Measurements from ENCODE around the gene VENTX. TPM values are rescaled to one million over a fixed set of nuclear protein-coding genes. Genes with fewer than 3 reads are reported as not detected.

VENTX gene
- total and polyA plus RNA-seq, 2 of the 4 experiments (the other 2 are of a cell fraction), result not detected

DNA sequence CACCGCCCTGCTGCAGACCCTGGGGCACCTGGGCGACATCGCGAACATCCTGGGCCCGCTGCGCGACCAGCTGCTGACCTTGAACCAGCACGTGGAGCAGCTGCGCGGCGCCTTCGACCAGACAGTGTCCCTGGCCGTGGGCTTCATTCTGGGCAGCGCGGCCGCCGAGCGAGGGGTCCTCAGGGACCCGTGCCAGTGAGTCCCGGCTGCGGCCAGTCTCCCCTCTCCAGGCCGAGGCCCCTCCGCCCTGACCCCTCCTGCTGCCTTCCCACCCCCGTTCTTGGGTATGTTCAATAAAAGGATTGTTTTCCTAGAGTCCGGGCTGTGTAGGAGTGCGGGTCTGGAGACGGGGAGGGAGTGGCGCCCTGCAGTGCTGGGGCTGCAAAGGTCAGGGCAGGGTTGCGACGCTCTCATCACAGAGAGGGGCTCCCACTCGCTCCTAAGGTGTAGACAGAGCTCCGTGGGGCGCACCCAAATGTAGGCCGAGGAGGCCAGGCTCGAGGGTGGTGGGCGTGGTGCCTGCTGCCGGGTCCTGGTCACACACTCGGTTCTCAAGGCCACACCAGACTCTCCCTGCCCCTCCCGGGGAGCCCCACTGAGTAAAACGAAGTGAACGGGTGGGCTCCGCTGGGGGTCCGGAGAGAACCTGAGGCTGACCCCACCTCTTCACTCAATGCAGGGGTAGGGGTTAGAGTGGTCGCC, 6.3 kb upstream of the VENTX start (continued):
- TF ChIP-seq SMC3 (IDR thresholded peaks at IDR 0.05; ENCODE audit: low read depth, low read length) (no peak), BHLHE40 (IDR thresholded peaks at IDR 0.05; ENCODE audit: low read depth, low read length) (no peak), CHD1 (IDR thresholded peaks at IDR 0.05; ENCODE audit: low read depth, low read length) (no peak), MAZ (IDR thresholded peaks at IDR 0.05; ENCODE audit: borderline replicate concordance, low read depth, low read length) (no peak)

GRCh38 chr10:133231946-133232574, 5.6 kb upstream of the VENTX start:
- dilution Hi-C loops (cut with HindIII; ENCODE audit: low sequenced_read_pairs, unreplicated experiment), result no loop called here
- no peak overlapping the region for H3K9ac ChIP-seq (ENCODE audit: low read depth, low read length)
- no CpG with 5 or more reads among the region's 11 CpGs for WGBS, 2 experiments (ENCODE audit: extremely low coverage in 2 of 2, insufficient read length in 1 of 2)
- TF ChIP-seq MAZ (IDR thresholded peaks at IDR 0.05; ENCODE audit: borderline replicate concordance, low read depth, low read length) (no peak), NFE2L2 (IDR thresholded peaks at IDR 0.05; ENCODE audit: low read depth, low read length) (no peak), RAD21 (IDR thresholded peaks at IDR 0.05; ENCODE audit: low read length) (no peak), SMC3 (IDR thresholded peaks at IDR 0.05; ENCODE audit: low read depth, low read length) (no peak), FOS (IDR thresholded peaks at IDR 0.05; ENCODE audit: low read depth, low read length) (no peak), RCOR1 (IDR thresholded peaks at IDR 0.05; ENCODE audit: insufficient replicate concordance, low read length) (no peak), BHLHE40 (IDR thresholded peaks at IDR 0.05; ENCODE audit: low read depth, low read length) (no peak), ELK1 (IDR thresholded peaks at IDR 0.05; ENCODE audit: borderline replicate concordance, low read depth, low read length) (no peak), MXI1 (IDR thresholded peaks at IDR 0.05; ENCODE audit: borderline replicate concordance, low read depth, low read length) (no peak), CEBPB (IDR thresholded peaks at IDR 0.05; ENCODE audit: low read depth, low read length) (no peak), MAFK (IDR thresholded peaks at IDR 0.05; ENCODE audit: low read depth, low read length) (no peak), RFX5 (IDR thresholded peaks at IDR 0.05; ENCODE audit: low read depth, low read length) (no peak), POLR2A (IDR thresholded peaks at IDR 0.05; ENCODE audit: low read depth, low read length) (no peak)

More at GRCh38 chr10:133231946-133232574, 5.6 kb upstream of the VENTX start:
- H3K9me3 ChIP-seq (ENCODE audit: control insufficient read depth, insufficient read depth, low read length), result peaks cover 4% of the 10 kb centered on the region; the same call in 1 of the 2 replicates
- ATAC-seq (ENCODE audit: low read depth), result no peak
- no peak overlapping the region for H3K14ac ChIP-seq (replicated peaks; ENCODE audit: low read depth, low read length)
- POLR2A ChIA-PET (ENCODE audit: unreplicated experiment), result no interaction called here
- no peak overlapping the region for H4K8ac ChIP-seq (ENCODE audit: low read depth in 2 of 2, low read length in 2 of 2)
- peaks cover 70% of the 10 kb centered on the region for H3K27me3 ChIP-seq (ENCODE audit: control insufficient read depth, insufficient read depth, low read length)
- no peaks in the 10 kb centered on the region for H3K79me1 ChIP-seq (ENCODE audit: low read depth in 1 of 2, low read length in 2 of 2)
- no peak overlapping the region for H2BK120ac ChIP-seq (ENCODE audit: low read depth, low read length)
- no peak overlapping the region for H2AFZ ChIP-seq (replicated peaks; ENCODE audit: low read length, poor library complexity)
- no peak overlapping the region for H3K18ac ChIP-seq (ENCODE audit: low read depth, low read length)
- H2BK5ac ChIP-seq (ENCODE audit: low read depth, low read length, poor library complexity, severe bottlenecking), result no peak overlapping the region
- peaks cover 5% of the 10 kb centered on the region; the same call in 1 of the 2 replicates for H3K4me1 ChIP-seq (ENCODE audit: control insufficient read depth, insufficient read depth, low read length)
- H3K4me2 ChIP-seq (ENCODE audit: low read depth, low read length), result no peak overlapping the region
- H3K36me3 ChIP-seq (ENCODE audit: control insufficient read depth, insufficient read depth, low read length), result no peaks in the 10 kb centered on the region
- DNase-seq, result no peak
- CTCF ChIA-PET, result no interaction called here
- no peak overlapping the region for H3K56ac ChIP-seq (ENCODE audit: extremely low read depth, insufficient read depth, low read length)
- H3K4me3 ChIP-seq (ENCODE audit: insufficient read depth, low read depth, low read length), result no peak overlapping the region
- H4K91ac ChIP-seq (ENCODE audit: insufficient read depth, low read depth, low read length), result no peak overlapping the region
- H2BK15ac ChIP-seq (ENCODE audit: low read depth, low read length), result no peak overlapping the region
- no TSS peak for BruUV-seq (replicated peaks)
- no peak overlapping the region for H4K5ac ChIP-seq (ENCODE audit: low read depth, low read length)
- no peak overlapping the region for H3K4ac ChIP-seq (ENCODE audit: low read depth, low read length)
- no peak overlapping the region for H3K23ac ChIP-seq (ENCODE audit: low read depth, low read length)
- H3K27ac ChIP-seq (ENCODE audit: insufficient read depth, low read length), result no peak overlapping the region
- in situ Hi-C loops (cut with MboI; ENCODE audit: low sequenced_read_pairs) (no loop called here), intact Hi-C loops (cut with micrococcal nuclease) (no loop called here)
- no peaks in the 10 kb centered on the region for H4K20me1 ChIP-seq (ENCODE audit: insufficient read depth, low read length)
- H3K9me1 ChIP-seq (ENCODE audit: insufficient read depth, low read length), result no peaks in the 10 kb centered on the region
- no peak overlapping the region for H2BK20ac ChIP-seq (ENCODE audit: low read depth, low read length)
- H2AK5ac ChIP-seq (ENCODE audit: low read depth, low read length), result no peak overlapping the region
- H2AK9ac ChIP-seq (replicated peaks; ENCODE audit: low read depth, low read length, poor library complexity), result no peak overlapping the region
